H1 (cell line): ENCODE results near the gene C9. TPM values are rescaled to one million over a fixed set of nuclear protein-coding genes. Genes with fewer than 3 reads are reported as not detected.

Experiments
- CTCF ChIA-PET: fragments of 300-600 bp; sonication (Branson Sonifier 250); formaldehyde crosslinking; loops from one replicate; lab custom pipeline; 2021; ENCODE audit not compliant: partially characterized antibody; lab: Charles Lee
- POLR2A ChIA-PET: fragments of 300-600 bp; sonication (Branson Sonifier 250); formaldehyde crosslinking; loops from one replicate; lab custom pipeline; 2021; ENCODE audit warnings: inconsistent platforms; ENCODE audit not compliant: partially characterized antibody; lab: Charles Lee
- DNase-seq, 2 experiments: peaks; one replicate each; pipeline versions ENCODE4 v3.0.0 to v3.0.0-alpha.2; 2010 to 2022; ENCODE audit warnings: low spot score in 2 of 2, low read depth in 1 of 2, mixed read lengths in 1 of 2
- FAIRE-seq: peaks from 2 replicates; lab custom pipeline; 2011; peaks lifted over from hg19 to GRCh38; lab: Jason Lieb, UNC
- H2AFZ ChIP-seq: 2 replicates; pipeline ENCODE4 v1.8.1; 2012; ENCODE audit warnings: low read length, inconsistent platforms
- H2AK5ac ChIP-seq: 2 replicates; pipeline ENCODE4 v1.6.1; 2013; ENCODE audit warnings: low read depth, low read length
- H2BK120ac ChIP-seq: replicated peaks from 2 replicates; pipeline ENCODE3; 2013; ENCODE audit warnings: low read depth, low read length, inconsistent platforms
- H2BK12ac ChIP-seq: 2 replicates; pipeline ENCODE4 v1.6.1; 2013; ENCODE audit warnings: low read depth, low read length
- H2BK15ac ChIP-seq: 2 replicates; pipeline ENCODE4 v1.6.1; 2013; ENCODE audit warnings: low read length
- H2BK20ac ChIP-seq: 2 replicates; pipeline ENCODE4 v1.6.1; 2013; ENCODE audit warnings: low read length
- H2BK5ac ChIP-seq: 2 replicates; pipeline ENCODE4 v1.6.1; 2013; ENCODE audit warnings: low read depth, low read length
- H3K14ac ChIP-seq: 2 replicates; pipeline ENCODE4 v1.6.1; 2013; ENCODE audit warnings: inconsistent platforms; ENCODE audit not compliant: insufficient read length
- H3K18ac ChIP-seq: 2 replicates; pipeline ENCODE4 v1.6.1; 2013; ENCODE audit warnings: low read length; ENCODE audit errors: extremely low read depth
- H3K23ac ChIP-seq: 2 replicates; pipeline ENCODE4 v1.6.1; 2013; ENCODE audit warnings: inconsistent platforms; ENCODE audit not compliant: insufficient read length
- H3K23me2 ChIP-seq: 2 replicates; pipeline ENCODE4 v1.6.1; 2013; ENCODE audit warnings: low read depth, low read length
- H3K27ac ChIP-seq: 2 replicates; pipeline ENCODE4 v1.6.1; 2011; ENCODE audit warnings: low read depth, low read length, inconsistent platforms
- H3K27me3 ChIP-seq, 4 experiments: replicated peaks in 1 of 4; 1 replicate in 1 of 4; 2 replicates in 3 of 4; pipeline versions ENCODE4 v1.6.1 to v1.8.1; 2011 to 2013; ENCODE audit warnings: low read length in 3 of 4, mild to moderate bottlenecking in 3 of 4, inconsistent platforms in 2 of 4, mixed read lengths in 2 of 4, moderate library complexity in 1 of 4; ENCODE audit not compliant: control insufficient read depth in 3 of 4, insufficient read depth in 3 of 4; ENCODE audit errors: extremely low read depth in 1 of 4
- H3K36me3 ChIP-seq, 4 experiments: 2 replicates each; pipeline versions ENCODE4 v1.6.1 to v1.8.1; 2011 to 2013; ENCODE audit warnings: mild to moderate bottlenecking in 4 of 4, low read length in 3 of 4, moderate library complexity in 2 of 4, control low read depth in 1 of 4, inconsistent platforms in 1 of 4; ENCODE audit not compliant: insufficient read depth in 4 of 4, control insufficient read depth in 2 of 4
- H3K4ac ChIP-seq: replicated peaks from 2 replicates; pipeline ENCODE3; 2013; ENCODE audit warnings: low read length, low read depth, mixed read lengths, inconsistent platforms; ENCODE audit not compliant: insufficient read length
- H3K4me1 ChIP-seq, 4 experiments: replicated peaks in 1 of 4; 1 replicate in 1 of 4; 2 replicates in 3 of 4; pipeline versions ENCODE4 v1.6.1 to v1.8.1; 2011 to 2013; ENCODE audit warnings: low read length in 3 of 4, inconsistent platforms in 2 of 4, mixed read lengths in 1 of 4; ENCODE audit not compliant: insufficient read depth in 4 of 4, control insufficient read depth in 3 of 4
- H3K4me2 ChIP-seq, 2 experiments: 2 replicates each; pipeline versions ENCODE4 v1.6.1 to v1.8.1; 2011 to 2013; ENCODE audit warnings: low read depth in 2 of 2, low read length in 2 of 2, control low read depth in 1 of 2, inconsistent platforms in 1 of 2, mild to moderate bottlenecking in 1 of 2; ENCODE audit not compliant: insufficient read depth in 1 of 2
- H3K4me3 ChIP-seq, 4 experiments: fragments of 200-600, 300-600 bp in 1 of 4; sonication (generic), shearing (Covaris generic), sonication (Bioruptor Twin) in 1 of 4; 2 replicates each; pipeline versions ENCODE4 v1.5.1 to v1.8.1; 2011 to 2016; ENCODE audit warnings: low read length in 4 of 4, low read depth in 3 of 4, control low read depth in 2 of 4, inconsistent platforms in 2 of 4, mild to moderate bottlenecking in 2 of 4, mixed read lengths in 1 of 4, moderate library complexity in 1 of 4; ENCODE audit not compliant: insufficient read depth in 2 of 4; ENCODE audit errors: extremely low read depth in 1 of 4
- H3K56ac ChIP-seq: replicated peaks from 2 replicates; pipeline ENCODE3; 2013; ENCODE audit warnings: low read depth, mild to moderate bottlenecking, mixed read lengths, low read length, inconsistent platforms; ENCODE audit not compliant: insufficient read length
- H3K79me1 ChIP-seq: 2 replicates; pipeline ENCODE4 v1.6.1; 2013; ENCODE audit warnings: low read depth, low read length, control low read depth
- H3K79me2 ChIP-seq, 2 experiments: 2 replicates each; pipeline versions ENCODE4 v1.6.1 to v1.8.1; 2012 to 2013; ENCODE audit warnings: low read length in 2 of 2, mild to moderate bottlenecking in 2 of 2, inconsistent platforms in 1 of 2; ENCODE audit not compliant: insufficient read depth in 2 of 2, control insufficient read depth in 1 of 2
- H3K9ac ChIP-seq, 4 experiments: replicated peaks in 1 of 4; 1 replicate in 1 of 4; 2 replicates in 3 of 4; pipeline versions ENCODE4 v1.6.1 to v1.8.1; 2011 to 2013; ENCODE audit warnings: low read depth in 3 of 4, low read length in 3 of 4, control low read depth in 2 of 4, mild to moderate bottlenecking in 2 of 4, moderate library complexity in 2 of 4, inconsistent platforms in 1 of 4; ENCODE audit errors: extremely low read depth in 1 of 4
- H3K9me3 ChIP-seq, 2 experiments: 2 replicates each; pipeline versions ENCODE4 v1.6.1 to v1.8.1; 2012 to 2013; ENCODE audit warnings: mild to moderate bottlenecking in 2 of 2, moderate library complexity in 2 of 2, control low read depth in 1 of 2, inconsistent platforms in 1 of 2, low read depth in 1 of 2, low read length in 1 of 2, mixed read lengths in 1 of 2; ENCODE audit not compliant: insufficient read depth in 2 of 2
- H4K20me1 ChIP-seq, 2 experiments: replicated peaks in 1 of 2; 2 replicates each; pipeline versions ENCODE3 to v1.8.1; 2011 to 2013; ENCODE audit warnings: inconsistent platforms in 2 of 2, low read length in 2 of 2, mild to moderate bottlenecking in 1 of 2; ENCODE audit not compliant: insufficient read depth in 2 of 2, control insufficient read depth in 1 of 2
- H4K5ac ChIP-seq: 2 replicates; pipeline ENCODE4 v1.6.1; 2013; ENCODE audit warnings: low read length, low read depth, mixed read lengths, inconsistent platforms; ENCODE audit not compliant: insufficient read length
- H4K8ac ChIP-seq: 2 replicates; pipeline ENCODE4 v1.8.0; 2013; ENCODE audit warnings: mild to moderate bottlenecking, moderate library complexity, low read length, inconsistent platforms; ENCODE audit not compliant: insufficient read depth; ENCODE audit errors: extremely low read depth
- H4K91ac ChIP-seq: replicated peaks from 2 replicates; pipeline ENCODE3; 2013; ENCODE audit warnings: low read length, mixed read lengths, inconsistent platforms; ENCODE audit not compliant: insufficient read length
- ASH2L ChIP-seq: fragments of 200-600, 300-600 bp; sonication (generic); IDR thresholded peaks from one replicate; pipeline ENCODE4 v1.7.1; 2017; ENCODE audit warnings: low read length
- BRCA1 ChIP-seq: IDR thresholded peaks from 2 replicates; pipeline ENCODE4 v1.6.1; 2012; ENCODE audit warnings: low read depth, low read length, improper control_type of control experiment
- CTBP2 ChIP-seq: IDR thresholded peaks from 2 replicates; pipeline ENCODE4 v1.7.0; 2011; ENCODE audit warnings: borderline replicate concordance, mild to moderate bottlenecking, moderate library complexity, mixed read lengths, low read length; ENCODE audit not compliant: insufficient read depth, insufficient read length
- EGR1 ChIP-seq: IDR thresholded peaks from 2 replicates; pipeline ENCODE4 v1.6.1; 2011; ENCODE audit warnings: low read depth, low read length, borderline replicate concordance
- GTF2F1 ChIP-seq: IDR thresholded peaks from 2 replicates; pipeline ENCODE4 v1.6.1; 2012; ENCODE audit warnings: low read depth, low read length, improper control_type of control experiment, borderline replicate concordance
- JUN ChIP-seq: IDR thresholded peaks from 2 replicates; pipeline ENCODE4 v1.6.1; 2011; ENCODE audit warnings: low read depth, mild to moderate bottlenecking, improper control_type of control experiment, low read length
- POU5F1 ChIP-seq: IDR thresholded peaks from 2 replicates; pipeline ENCODE4 v1.6.1; 2011; ENCODE audit warnings: low read depth, mild to moderate bottlenecking, low read length, moderate library complexity
- RXRA ChIP-seq: IDR thresholded peaks from 2 replicates; pipeline ENCODE4 v1.6.1; 2011; ENCODE audit warnings: low read depth, mild to moderate bottlenecking, low read length, moderate library complexity; ENCODE audit not compliant: insufficient read depth
- SAP30 ChIP-seq: fragments of 300-600 bp; sonication (generic); IDR thresholded peaks from 2 replicates; pipeline ENCODE4 v1.7.1; 2012; ENCODE audit warnings: low read length, moderate library complexity, mild to moderate bottlenecking, inconsistent platforms; ENCODE audit not compliant: insufficient read depth, insufficient replicate concordance
- SIRT6 ChIP-seq: IDR thresholded peaks from one replicate; pipeline ENCODE4 v1.7.1; 2012; ENCODE audit warnings: low read length, inconsistent platforms
- SP1 ChIP-seq: IDR thresholded peaks from 2 replicates; pipeline ENCODE4 v1.6.1; 2011; ENCODE audit warnings: low read depth, low read length
- SP4 ChIP-seq: IDR thresholded peaks from 2 replicates; pipeline ENCODE4 v1.6.1; 2012; ENCODE audit warnings: low read length, inconsistent platforms
- USF2 ChIP-seq: IDR thresholded peaks from 2 replicates; pipeline ENCODE4 v1.6.1; 2011; ENCODE audit warnings: low read length, improper control_type of control experiment
- WGBS, 2 experiments: shearing (Covaris generic) in 1 of 2; methylation state at CpG; one replicate each; pipeline versions ENCODE4 v1.1.6 to v1.1.7; 2013 to 2015; ENCODE audit warnings: low lambda C conversion rate in 2 of 2, mixed read lengths in 2 of 2, inconsistent platforms in 1 of 2, low coverage in 1 of 2, missing lambda C conversion rate in 1 of 2; ENCODE audit not compliant: insufficient replicate concordance in 2 of 2, insufficient coverage in 1 of 2, insufficient read length in 1 of 2; ENCODE audit errors: extremely low coverage in 1 of 2, missing lambda C conversion rate in 1 of 2; 5-methylcytosine and 5-hydroxymethylcytosine counted together
- polyA plus RNA-seq, 7 experiments: library from polyadenylated mRNA; depleted of rRNA in 3 of 7; stranded (reverse) in 5 of 7; unstranded in 2 of 7; fragments of >200 nt in 5 of 7; fragments of 200-250 nt in 2 of 7; gene quantifications; 1 replicate in 5 of 7; 2 replicates in 1 of 7; 4 replicates in 1 of 7; pipeline versions ENCODE4 v1.2.1 to v1.2.3, GENCODE V29; 2011 to 2013; ENCODE audit warnings: missing spikeins in 2 of 7, mixed read lengths in 2 of 7
- total RNA-seq: library from RNA; stranded (reverse); fragmentation: NEBNext Ultra II Directional; extraction: Animal tissue kit (Norgen Biotek cat#: 25700); gene quantifications from 2 replicates; pipeline ENCODE4 v1.2.1, GENCODE V29; 2021

C9 gene
- total and polyA plus RNA-seq, 2 of the 8 experiments (the other 6 are each of a cell fraction or from before 2014, with no cell fraction given), result not detected

- Histone ChIP-seq H3K18ac (no peak overlapping the region), H3K4me3 (no peak overlapping the region), H3K4me1 (peaks cover 0 to 10% (median 2%) of the 10 kb centered on the region in 4 experiments; a peak in 3 of 7 replicates), H2BK120ac (no peak overlapping the region), H4K5ac (no peak overlapping the region), H3K56ac (no peak overlapping the region), H2AK5ac (no peak overlapping the region), H3K27me3 (no peaks in the 10 kb centered on the region), H3K79me1 (no peaks in the 10 kb centered on the region), H2BK5ac (no peak overlapping the region), H3K23me2 (no peaks in the 10 kb centered on the region), H4K20me1 (no peaks in the 10 kb centered on the region), H3K14ac (no peak overlapping the region), H3K9ac (no peak overlapping the region), H3K27ac (no peak overlapping the region), H3K4me2 (no peak overlapping the region), H2BK20ac (no peak overlapping the region), H3K4ac (no peak overlapping the region), H2AFZ (no peak overlapping the region), H4K91ac (no peak overlapping the region), H3K9me3 (no peaks in the 10 kb centered on the region), H3K23ac (no peak overlapping the region), H2BK12ac (no peak overlapping the region), H4K8ac (no peak overlapping the region), H2BK15ac (no peak overlapping the region), H3K36me3 (no peaks in the 10 kb centered on the region), H3K79me2 (no peaks in the 10 kb centered on the region)
- FAIRE-seq (no peak), DNase-seq (no peak)
- 91% methylated on average over 5 of the region's 5 CpGs; no CpG with 5 or more reads in 1 of the 2 experiments for WGBS, 2 experiments
- POLR2A ChIA-PET, result no interaction called here
- CTCF ChIA-PET, result interaction anchor here (3.6 kb wide), 1 partner anchor 16 kb away, joined by 26 read pairs; no protein-coding TSS in a partner anchor
- TF ChIP-seq EGR1 (no peak), SP4 (no peak), ASH2L (no peak), BRCA1 (no peak), CTBP2 (no peak), POU5F1 (no peak), GTF2F1 (no peak), USF2 (no peak), RXRA (no peak), SAP30 (no peak), SIRT6 (no peak), SP1 (no peak), JUN (no peak)
These were observed 3.7 kb downstream of the C9 start for GRCh38 chr5:39360471-39361111.
